CD4-positive, alpha-beta T cell treated with Interleukin-1 beta for 1 hour (primary cell): ENCODE results near the gene TDRD3.

Source experiments
- DNase-seq, 2 donors: peaks; one replicate each; pipeline ENCODE4 v3.0.0-alpha.2; 2020 to 2022

TDRD3 gene

DNA sequence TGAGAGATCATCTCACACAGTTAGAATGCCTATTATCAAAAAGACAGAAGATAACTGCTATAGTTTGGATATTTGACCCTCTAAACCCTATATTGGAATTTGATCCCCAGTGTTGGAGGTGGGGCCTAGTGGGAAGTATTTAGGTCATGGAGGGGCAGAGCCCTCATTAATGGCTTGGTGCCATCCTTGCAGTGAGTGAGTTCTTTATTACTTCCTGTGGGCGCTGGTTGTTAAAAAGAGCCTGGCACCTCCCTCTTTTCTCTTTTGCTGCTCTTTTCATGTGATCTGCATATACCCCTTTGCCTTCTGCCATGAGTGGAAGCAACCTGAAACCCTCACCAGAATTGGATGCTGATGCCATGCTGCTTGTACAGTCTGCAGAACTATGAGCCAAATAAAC is 66.8 kb downstream of the TDRD3 start:
- DNase-seq, result no peak

DNA sequence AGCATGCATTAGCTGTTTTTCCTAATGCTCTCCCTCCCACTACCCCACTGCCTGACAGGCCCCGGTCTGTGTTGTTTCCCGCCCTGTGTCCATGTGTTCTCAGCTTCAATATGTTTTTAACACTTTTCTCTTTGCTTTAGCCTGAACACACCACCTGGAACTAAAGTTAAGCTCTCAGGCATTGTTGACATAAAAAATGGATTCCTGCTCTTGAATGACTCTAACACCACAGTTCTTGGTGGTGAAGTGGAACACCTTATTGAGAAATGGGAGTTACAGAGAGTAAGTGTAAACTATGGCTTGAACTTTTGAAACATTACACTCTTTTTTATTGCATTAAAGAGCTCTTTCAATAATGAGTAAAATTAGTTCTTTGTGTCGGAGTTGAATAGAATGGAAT is 70.1 kb downstream of the TDRD3 start:
- DNase-seq, result no peak

DNA sequence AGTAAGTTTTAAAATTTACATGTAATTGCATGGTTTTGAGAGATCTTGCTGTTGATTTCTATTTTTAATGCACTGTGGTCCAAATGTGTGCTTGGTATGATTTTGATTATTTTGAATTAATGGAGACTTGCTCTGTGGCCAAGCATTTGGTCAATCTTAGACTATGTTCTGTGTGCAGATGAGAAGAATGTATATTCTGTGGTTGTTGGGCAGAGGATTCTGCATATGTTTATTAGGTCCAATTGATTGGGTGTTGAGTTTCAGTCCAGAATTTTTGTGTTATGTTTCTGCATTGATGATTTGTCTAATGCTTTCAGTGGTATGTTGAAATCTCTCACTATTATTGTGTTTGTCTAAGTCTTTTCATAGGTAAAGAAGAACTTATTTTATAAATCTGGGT is 82.3 kb downstream of the TDRD3 start:
- no peak for DNase-seq

DNA sequence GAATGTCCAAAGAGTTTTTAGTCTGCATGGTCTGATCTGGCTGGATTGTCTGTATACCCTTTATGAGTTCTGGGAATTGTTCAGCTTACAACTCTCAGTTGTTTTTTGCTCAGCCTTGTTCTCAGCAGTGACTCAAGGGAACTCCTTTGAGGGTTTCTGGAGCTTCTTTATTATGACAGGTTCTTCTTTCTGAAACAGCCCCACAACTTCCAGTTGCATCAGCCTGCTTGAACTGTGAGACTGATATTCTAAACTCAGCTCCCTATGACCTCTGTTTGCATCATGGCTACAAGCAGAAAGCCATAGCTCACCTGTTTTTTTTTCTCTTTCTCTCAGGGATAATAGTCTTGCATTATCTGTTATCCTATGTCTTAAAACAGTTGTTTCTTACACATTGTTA is 85.0 kb downstream of the TDRD3 start:
- DNase-seq, result no peak

DNA sequence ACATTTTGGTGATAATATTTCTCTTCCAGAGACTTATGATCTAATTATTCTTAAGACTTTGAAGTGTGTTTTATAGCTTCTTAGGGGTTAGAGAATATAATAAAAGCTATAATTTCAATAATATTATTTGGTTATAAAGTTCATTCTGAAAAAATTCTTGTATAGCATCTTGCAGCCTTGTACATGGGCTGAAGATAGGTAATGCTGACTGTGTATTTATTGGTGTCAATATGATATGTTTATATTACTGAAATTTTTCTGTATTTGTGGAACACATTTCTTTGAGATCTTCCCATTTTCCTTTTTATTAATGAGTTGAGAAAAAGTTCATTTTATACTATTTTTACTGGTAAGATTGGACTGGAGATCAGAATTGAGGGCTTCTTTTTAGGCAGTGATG is 87.8 kb downstream of the TDRD3 start:
- DNase-seq, result no peak

DNA sequence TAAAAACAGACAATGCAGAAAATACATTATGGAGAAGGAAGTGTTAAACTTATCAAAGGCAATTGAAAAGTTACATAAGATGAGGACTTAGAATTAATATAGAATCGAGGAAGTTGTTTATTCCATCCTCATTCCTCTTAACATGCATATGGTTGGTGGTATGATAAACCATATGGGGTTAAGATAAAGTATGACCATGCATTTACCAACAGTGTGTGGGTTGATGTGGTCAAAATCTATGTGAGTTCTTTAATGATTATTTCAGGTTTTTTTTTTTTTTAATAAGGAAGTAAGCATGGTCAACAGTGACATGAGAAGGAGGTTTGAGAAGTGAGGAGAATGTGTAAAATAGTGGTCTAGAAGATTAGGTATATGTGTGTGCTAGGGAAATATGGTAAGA is 94.5 kb downstream of the TDRD3 start:
- DNase-seq, result no peak

DNA sequence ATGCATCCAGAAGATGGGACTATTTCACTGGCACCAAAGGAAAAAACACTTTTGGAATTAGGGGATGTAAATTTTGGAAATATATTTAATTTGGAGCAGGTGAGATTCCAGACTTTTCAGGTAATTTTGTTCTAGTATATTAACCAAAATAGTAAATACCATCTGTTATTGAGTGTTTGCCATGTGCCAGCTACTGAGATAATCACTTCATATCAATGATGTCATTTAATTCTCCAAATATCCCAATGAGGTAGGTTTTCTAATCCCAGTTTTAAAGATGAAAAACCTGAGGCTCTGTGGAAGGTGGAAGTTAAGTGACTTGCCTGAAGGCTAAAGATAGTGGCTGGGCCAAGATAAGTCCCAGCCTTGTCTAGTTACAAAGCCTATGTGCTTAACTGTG is 95.2 kb downstream of the TDRD3 start:
- DNase-seq, result no peak

DNA sequence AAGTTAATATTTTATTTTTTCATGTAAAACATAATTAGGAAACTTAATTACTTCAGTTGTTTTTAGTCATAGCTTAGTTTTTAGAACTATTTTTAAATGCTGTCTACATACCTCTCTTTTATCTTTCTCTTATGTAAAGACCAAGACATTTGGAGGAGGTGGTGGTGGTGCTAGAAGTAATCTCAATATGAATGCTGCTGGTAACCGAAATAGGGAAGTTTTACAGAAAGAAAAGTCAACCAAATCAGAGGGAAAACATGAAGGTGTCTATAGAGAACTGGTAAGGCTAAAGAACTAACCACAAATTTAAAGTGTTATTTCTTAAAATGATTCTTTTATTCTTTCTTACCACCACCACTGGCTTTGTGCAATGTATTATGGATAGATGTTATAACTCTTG is 97.3 kb downstream of the TDRD3 start:
- no peak for DNase-seq

DNA sequence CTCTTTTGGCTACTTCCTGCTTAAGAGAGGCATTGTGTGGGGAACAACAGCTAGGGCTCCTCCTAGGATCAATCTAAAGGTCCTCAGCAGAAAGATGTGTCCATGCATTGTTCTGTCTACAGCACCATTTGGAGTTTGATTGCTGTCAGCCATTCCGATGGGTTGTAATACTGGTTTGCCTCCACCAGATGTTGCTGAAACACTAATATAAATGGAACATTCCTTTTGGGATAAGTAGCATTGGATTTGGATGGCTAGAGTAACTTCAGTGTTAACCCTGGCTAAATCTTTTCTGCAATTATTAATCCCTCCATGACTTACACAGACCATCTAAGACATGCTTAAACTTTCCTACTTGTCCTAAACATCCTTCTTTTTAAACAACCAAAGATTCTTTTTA is 104.2 kb downstream of the TDRD3 start:
- no peak for DNase-seq

DNA sequence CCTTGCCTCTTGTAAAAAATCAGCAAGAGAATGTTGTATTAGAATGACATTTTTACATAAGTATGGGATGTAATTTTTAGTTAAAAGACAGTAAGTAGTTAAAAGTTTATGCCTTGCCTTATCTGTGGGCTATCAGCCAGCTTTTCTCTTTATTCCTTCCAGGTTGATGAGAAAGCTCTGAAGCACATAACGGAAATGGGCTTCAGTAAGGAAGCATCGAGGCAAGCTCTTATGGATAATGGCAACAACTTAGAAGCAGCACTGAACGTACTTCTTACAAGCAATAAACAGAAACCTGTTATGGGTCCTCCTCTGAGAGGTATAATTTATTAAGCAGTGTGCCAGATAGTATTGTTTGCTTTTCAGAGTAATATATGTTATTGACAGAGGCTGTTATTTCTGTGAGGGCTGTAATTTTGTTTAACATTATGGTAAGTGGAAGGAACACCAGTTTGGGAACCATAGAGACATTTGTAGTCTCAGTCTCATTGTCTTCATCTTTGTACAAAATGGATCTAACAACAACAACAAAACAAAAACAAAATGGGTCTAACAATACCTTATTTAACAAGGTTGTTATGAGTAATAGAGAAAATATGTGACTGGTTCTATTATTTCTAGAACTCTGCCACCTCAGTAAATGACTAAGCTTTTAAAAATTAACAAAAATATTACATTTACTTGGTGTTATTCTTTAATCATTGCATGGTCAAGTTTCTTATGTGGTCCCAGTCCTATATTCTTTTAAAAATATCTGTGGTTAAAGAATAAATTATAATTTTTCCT is 112.8 kb downstream of the TDRD3 start:
- no peak for DNase-seq

DNA sequence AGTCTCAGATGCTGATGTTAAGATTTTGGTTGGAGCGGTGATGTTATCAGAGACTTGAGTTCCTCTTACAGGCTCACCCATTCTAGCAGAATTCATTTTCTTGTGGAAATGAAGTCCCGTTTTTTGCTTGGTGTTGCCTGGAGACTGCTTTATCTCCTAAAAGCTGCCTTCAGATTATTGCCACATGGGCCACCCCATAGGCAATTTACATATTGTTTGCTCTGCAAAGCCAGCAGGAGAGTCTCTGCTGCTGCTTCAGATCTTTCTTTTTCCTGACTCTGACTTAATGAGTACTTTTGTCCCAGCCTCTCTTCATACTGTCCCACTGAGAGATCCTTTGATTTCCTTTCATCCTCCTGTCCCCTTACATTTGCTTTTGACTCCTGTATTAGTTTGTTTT is 114.6 kb downstream of the TDRD3 start:
- DNase-seq, result no peak

DNA sequence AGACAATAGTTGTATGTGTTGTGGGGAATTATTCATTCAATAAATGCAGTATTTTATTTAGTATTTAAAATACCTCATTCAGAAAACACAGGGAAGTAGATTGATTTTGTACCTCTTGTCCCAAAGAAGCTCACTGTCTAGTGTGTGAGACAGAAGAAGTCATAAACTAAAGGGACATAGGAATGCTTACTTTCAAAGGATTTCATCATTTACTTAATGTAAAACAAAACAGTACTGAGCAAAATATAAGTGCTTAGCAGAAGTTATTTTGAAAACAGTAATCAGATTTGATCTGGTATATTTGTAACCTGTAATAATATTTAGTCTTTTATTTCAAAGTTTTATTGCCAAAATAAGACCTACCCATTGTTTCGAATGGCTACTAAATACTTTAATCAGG is 117.9 kb downstream of the TDRD3 start:
- DNase-seq, result no peak

DNA sequence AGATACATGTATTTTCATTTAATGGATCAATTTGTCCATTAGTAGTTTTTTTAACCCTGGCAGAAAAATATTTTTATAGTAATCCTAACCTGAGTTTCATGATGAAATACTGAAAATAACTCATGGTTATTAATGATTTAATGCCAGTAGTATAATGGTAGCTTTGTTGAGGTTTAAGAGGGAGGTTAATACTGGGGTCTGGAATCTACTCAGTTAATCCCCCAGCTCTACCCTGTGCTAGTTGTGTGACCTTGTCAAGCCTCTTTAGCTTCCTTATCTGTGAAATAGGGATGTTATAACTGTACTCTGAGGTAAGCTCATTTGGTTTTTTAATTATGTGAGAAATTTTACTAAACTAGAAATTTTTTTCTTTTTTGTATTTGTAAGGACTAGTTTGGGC is 122.5 kb downstream of the TDRD3 start:
- DNase-seq, result no peak

DNA sequence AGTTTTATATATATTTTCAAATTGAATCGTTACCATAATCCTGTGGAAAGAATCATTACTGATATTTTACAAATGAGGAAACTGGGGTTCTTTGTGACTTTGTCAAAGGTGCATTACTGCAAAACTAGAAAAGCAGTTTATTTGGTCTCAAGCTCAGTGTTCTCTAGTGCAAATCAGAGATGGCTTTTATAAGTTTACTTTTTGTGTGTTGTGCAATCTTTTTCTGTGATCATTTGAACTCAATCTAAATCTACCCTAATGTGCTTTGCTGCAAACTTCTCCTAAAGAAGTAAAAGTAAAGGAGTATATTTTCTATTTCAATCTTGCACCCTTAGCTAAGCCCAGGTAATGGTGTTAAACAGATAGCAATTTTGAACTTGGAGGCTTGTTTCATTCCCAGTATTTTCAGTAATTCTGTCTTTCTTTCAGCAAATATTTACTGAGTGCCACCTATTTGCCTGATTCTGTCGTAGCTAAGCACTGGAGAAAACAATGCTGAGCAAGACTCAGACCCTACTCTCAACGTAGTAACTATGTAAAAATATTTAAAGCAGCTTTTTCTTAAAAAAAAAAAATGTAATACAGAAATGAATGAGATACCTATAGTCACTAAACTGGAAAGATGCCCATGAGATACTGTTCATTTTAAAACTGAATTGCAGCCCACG is 124.0 kb downstream of the TDRD3 start:
- no peak for DNase-seq

DNA sequence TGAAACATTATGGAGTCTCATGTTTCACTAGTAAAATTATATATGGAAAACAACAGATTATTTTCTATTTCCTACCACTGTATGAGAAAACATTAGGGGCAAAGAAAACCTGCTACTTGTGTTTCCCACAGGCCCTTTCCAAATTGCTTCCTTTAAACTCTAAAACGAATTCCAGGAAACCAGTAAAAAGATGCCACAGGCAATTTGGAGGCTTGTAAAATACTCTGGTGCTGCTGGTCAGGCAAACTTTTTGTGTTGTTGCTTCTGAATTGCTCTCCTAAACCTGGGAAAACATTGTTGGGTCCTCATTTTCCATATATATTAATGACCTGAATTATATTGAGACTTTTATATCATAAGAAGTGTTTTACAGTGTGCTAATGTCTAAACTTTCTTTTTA is 141.5 kb downstream of the TDRD3 start:
- no peak for DNase-seq

DNA sequence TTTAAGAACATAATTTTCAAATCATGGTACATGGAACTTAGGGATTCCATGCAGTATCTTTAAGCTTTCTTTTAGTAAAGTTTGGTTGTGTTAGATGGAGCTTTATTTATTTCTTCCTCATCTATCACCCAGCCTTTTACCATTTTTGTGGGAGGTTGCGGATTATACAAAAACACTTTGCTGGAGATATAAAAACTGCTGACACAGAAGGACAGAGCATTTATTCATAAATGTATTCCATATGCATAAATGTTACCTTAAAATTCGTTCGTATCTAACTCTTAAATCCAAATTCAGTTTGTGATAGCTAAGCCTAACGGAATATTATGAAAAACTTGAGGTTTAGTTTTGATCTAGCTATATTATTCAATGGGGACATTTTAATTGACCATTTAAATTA is 143.3 kb downstream of the TDRD3 start:
- no peak for DNase-seq

DNA sequence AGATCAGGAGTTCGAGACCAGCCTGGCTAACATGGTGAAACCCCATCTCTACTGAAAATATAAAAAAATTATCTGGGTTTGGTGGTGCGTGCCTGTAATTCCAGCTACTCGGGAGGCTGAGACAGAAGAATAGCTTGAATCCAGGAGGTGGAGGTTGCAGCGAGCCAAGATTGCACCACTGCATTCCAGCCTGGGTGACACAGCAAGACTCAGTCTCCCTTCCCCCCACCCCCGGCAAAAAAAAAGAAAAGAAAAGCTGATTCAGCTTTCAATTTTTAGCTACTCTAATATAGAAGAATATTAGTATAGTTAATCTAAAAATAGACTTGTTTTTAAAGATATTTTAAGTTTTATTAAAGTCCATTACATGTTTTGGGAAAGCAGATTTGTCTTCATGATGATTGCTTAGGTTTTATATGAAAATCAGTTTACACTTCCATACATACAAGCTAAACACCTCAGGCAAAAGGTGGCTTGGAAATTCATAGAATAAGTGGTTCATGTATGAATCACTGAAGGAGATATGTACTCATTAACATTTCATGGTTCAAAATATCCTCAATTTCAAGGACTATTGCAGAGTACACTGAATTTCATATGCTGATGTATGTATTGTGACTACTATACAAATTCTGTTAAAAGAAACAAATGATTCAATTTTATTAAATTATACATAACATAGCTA is 165.2 kb downstream of the TDRD3 start:
- no peak for DNase-seq

DNA sequence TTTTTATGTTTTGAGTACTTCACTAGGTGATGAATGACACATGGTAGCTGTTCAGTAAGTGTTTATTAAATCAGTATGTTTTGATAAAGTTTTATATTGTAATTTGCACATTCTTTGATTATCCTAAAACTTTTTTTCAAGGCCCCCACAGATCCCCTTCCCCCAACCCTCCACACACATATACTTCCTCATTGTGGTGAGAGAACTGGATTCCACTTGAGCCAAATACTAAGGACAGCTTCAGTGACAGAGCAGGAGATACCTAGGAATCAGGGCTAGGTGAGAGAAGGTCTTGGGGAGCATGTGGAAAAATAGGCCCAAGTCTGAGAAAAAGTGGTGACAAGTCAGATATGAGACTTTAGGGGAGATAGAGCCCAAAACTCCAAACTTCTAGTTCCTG is 174.6 kb downstream of the TDRD3 start:
- DNase-seq, result no peak

DNA sequence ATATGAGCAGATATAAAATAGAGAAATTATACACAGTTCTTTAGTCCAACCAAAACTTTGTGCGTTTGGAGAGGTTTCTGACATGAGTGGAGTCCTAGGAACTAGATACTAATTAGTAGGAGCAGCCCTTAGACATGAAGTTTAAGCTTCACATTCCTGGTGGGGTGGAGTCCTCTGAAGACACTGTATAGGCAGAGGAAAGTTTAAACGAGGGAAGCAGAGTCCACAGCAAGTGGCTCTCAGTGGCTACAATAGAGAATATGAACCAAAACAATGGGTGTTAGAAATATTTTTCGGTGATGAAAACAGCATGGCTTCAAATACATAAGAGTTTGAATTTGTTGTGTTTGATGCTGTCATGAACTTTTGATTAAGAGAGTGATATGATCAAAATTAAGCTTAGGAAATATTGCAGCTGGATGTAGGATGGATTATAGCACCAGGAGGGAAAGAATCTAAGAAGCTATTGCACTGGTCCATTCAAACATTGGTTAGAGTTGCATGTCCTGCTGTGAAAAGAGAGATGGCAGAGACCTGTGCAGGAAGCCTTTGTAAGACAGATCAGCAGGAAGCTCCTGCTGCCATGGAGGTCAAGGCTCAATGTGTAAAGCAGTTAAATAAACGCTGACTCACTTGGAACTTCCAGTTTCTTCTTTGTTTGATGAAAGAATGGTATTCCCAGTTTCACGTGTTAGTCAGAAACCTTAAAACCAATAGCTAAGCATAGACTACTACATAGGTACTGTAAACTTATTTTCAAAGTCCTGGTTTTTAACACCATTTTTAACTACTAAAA is 175.2 kb downstream of the TDRD3 start:
- DNase-seq, result no peak

DNA sequence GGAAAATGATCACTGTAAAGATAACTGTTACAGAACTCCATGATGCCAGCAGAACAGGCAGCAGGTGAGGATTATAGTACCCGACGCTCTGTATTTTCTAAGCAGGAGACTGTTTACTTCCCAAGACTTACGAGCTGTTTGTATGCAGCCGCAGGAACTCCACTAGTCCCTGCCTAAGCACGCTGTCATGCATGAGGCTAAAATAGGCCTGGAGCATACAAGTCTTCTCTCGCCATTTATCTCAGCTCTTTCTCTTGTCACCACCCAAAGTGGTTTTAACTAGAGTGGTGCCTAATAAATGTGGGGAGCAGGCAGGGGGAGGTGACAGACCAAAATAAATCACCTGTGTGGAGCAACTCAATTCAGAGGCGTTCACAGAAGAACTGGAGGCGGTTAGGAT is 175.8 kb downstream of the TDRD3 start:
- no peak for DNase-seq

DNA sequence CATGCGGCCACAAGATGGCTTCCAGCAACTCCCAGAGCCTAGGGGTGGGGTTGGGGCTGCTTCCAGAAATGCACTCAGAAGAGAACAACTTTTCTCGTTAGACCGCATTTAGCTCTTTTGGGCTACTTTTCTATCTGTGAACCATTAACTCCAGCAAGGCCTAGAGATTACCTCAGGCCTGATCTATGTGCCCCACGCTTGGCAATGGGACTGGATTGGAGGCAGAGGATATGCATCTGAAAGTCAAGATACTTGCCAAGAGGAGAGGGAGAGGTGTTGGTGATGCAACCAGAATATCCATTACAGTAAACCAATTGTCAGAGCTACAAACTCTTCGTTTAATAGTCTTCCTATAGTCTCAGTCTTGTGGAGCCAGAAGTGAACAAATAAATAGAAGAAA is 177.7 kb downstream of the TDRD3 start:
- no peak for DNase-seq

DNA sequence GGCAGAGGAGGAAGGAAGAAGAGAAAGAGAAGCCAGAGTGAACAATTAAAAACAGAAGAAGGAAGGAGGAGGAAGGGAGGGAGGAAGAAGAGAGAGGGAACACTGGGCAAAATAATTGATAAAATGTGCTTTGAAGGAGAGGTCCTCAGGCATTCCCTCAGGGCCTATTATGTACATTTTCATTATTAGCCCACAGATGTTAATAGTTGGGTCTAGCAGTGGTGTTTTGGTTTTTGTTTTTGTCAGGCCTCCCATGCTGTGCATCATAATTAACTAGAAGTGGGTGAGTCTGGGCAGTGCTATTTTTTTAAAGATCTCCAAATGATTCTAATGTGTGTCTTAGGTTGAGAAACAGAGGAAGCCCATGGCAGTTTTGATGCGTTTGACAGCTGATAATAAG is 178.1 kb downstream of the TDRD3 start:
- DNase-seq, result no peak

DNA sequence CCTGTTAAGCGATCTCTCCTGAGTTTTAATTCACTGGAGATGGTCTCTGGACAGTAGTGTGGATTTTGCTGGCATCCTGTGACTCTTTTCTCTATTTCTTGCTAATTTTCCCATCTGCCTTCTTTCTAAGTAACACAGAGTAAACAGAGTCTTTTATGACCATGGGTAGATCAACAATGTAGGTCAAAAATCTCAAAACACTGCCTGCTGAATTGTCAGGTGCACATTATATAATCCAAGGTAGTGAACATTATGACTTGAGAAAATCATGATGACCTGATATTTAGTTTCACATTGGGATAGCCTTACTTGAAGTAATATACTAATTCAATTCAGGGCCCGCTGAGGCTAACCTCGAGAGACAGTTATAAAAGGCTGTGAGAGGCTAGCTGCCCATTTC is 180.7 kb downstream of the TDRD3 start:
- no peak for DNase-seq
